Stimulated activated CD4-positive, alpha-beta T cell treated with anti-CD3 and anti-CD28 coated beads, Interleukin-15, amount 100 ng/mL, for 24 hours (primary cell): Measurements from ENCODE around the gene CIPC.

ENCODE experiments used
- DNase-seq: peaks from one replicate; pipeline ENCODE4 v3.0.0-alpha.2; 2020

The CIPC gene

GRCh38 chr14:77097700-77098528, at the start of gene CIPC:
TSS of gene CIPC (plus strand) at chr14:77098258. CDS start at chr14:77105709, 7,451 bp downstream.
- peak; percentile 100 for DNase-seq

GRCh38 chr14:77051116-77051515, 46.9 kb upstream of the CIPC start:
- no peak for DNase-seq

- DNase-seq, result no peak
Observed at GRCh38 chr14:77052281-77053044, 45.6 kb upstream of the CIPC start.

GRCh38 chr14:77053046-77053841, 44.8 kb upstream of the CIPC start:
- DNase-seq, result peak; percentile 85

- DNase-seq, result no peak
Observed at GRCh38 chr14:77055306-77055705, 42.8 kb upstream of the CIPC start.

GRCh38 chr14:77055981-77056380, 42.1 kb upstream of the CIPC start:
- no peak for DNase-seq

- no peak for DNase-seq
Observed at GRCh38 chr14:77058117-77058516, 39.9 kb upstream of the CIPC start.

- DNase-seq, result no peak
Observed at GRCh38 chr14:77058785-77059184, 39.3 kb upstream of the CIPC start.

- peak; percentile 43 for DNase-seq
Observed at GRCh38 chr14:77059276-77059915, 38.7 kb upstream of the CIPC start.

- no peak for DNase-seq
Observed at GRCh38 chr14:77061630-77062257, 36.3 kb upstream of the CIPC start.

- DNase-seq, result no peak
Observed at GRCh38 chr14:77062261-77062660, 35.8 kb upstream of the CIPC start.

- DNase-seq, result no peak
Observed at GRCh38 chr14:77063571-77064171, 34.4 kb upstream of the CIPC start.

GRCh38 chr14:77064521-77065178, 33.4 kb upstream of the CIPC start:
- DNase-seq, result no peak

GRCh38 chr14:77065851-77066577, 32.0 kb upstream of the CIPC start:
- DNase-seq, result no peak

- DNase-seq, result no peak
Observed at GRCh38 chr14:77066578-77067172, 31.4 kb upstream of the CIPC start.

GRCh38 chr14:77067632-77068516, 30.2 kb upstream of the CIPC start:
- DNase-seq, result peak; percentile 72

- no peak for DNase-seq
Observed at GRCh38 chr14:77068517-77069200, 29.4 kb upstream of the CIPC start.

GRCh38 chr14:77069551-77069950, 28.5 kb upstream of the CIPC start:
- no peak for DNase-seq
